DOHH2 (cell line): ENCODE data around the gene PRRC1.

ENCODE experiments used
- H3F3A ChIP-seq: fragments of 200-600 bp; sonication (generic), shearing (Covaris generic); 2 replicates; pipeline ENCODE4 v1.6.0; 2016; ENCODE audit warnings: antibody characterized with exemption, mild to moderate bottlenecking; ENCODE audit not compliant: control insufficient read depth, insufficient read depth
- H3K27ac ChIP-seq: fragments of 200-600 bp; sonication (generic); 2 replicates; pipeline ENCODE4 v1.5.1; 2014; ENCODE audit warnings: low read depth, mild to moderate bottlenecking, low read length, moderate library complexity
- H3K27me3 ChIP-seq: fragments of 200-600 bp; sonication (generic); 2 replicates; pipeline ENCODE4 v1.6.1; 2014; ENCODE audit warnings: mild to moderate bottlenecking, low read length, mixed read lengths; ENCODE audit not compliant: control insufficient read depth
- H3K36me3 ChIP-seq: fragments of 200-600 bp; sonication (generic); 2 replicates; pipeline ENCODE4 v1.6.1; 2014; ENCODE audit warnings: mild to moderate bottlenecking, low read length, moderate library complexity, mixed read lengths; ENCODE audit not compliant: control insufficient read depth
- H3K4me1 ChIP-seq: fragments of 200-600 bp; sonication (generic); 2 replicates; pipeline ENCODE4 v1.6.1; 2014; ENCODE audit warnings: mild to moderate bottlenecking, low read length, mixed read lengths; ENCODE audit not compliant: control insufficient read depth
- H3K4me2 ChIP-seq: fragments of 200-600 bp; sonication (generic); 2 replicates; pipeline ENCODE4 v1.6.0; 2014; ENCODE audit warnings: mild to moderate bottlenecking, low read length, moderate library complexity
- H3K4me3 ChIP-seq: fragments of 200-600 bp; sonication (generic); 2 replicates; pipeline ENCODE4 v1.5.1; 2014; ENCODE audit warnings: mild to moderate bottlenecking, low read length, mixed read lengths
- H3K79me2 ChIP-seq: fragments of 200-600 bp; sonication (generic); 2 replicates; pipeline ENCODE4 v1.6.1; 2014; ENCODE audit warnings: mild to moderate bottlenecking, low read length, mixed read lengths; ENCODE audit not compliant: control insufficient read depth
- H3K9me2 ChIP-seq: fragments of 200-600 bp; sonication (generic); replicated peaks from 2 replicates; pipeline ENCODE4 v1.6.1; 2014; ENCODE audit warnings: mild to moderate bottlenecking, low read length, mixed read lengths; ENCODE audit not compliant: control insufficient read depth
- H3K9me3 ChIP-seq: fragments of 200-600 bp; sonication (generic); 2 replicates; pipeline ENCODE4 v1.6.1; 2014; ENCODE audit warnings: antibody characterized with exemption, low read length, mixed read lengths; ENCODE audit not compliant: control insufficient read depth, insufficient read depth
- H4K20me1 ChIP-seq: fragments of 200-600 bp; sonication (generic); 2 replicates; pipeline ENCODE4 v1.6.0; 2014; ENCODE audit warnings: low read depth, mild to moderate bottlenecking, antibody characterized with exemption, low read length, moderate library complexity; ENCODE audit not compliant: control insufficient read depth, insufficient read depth
- EZH2phosphoT487 ChIP-seq: fragments of 200-600 bp; sonication (generic); IDR thresholded peaks from 2 replicates; pipeline ENCODE4 v1.6.1; 2017; ENCODE audit warnings: borderline replicate concordance, mild to moderate bottlenecking, antibody characterized with exemption, low read length, moderate library complexity, mixed read lengths
- TF ChIP-seq, protein P1 (sequence below): fragments of 200-600 bp; sonication (generic); IDR thresholded peaks from one replicate; pipeline ENCODE4 v1.5.1; 2014; ENCODE audit warnings: antibody characterized with exemption, mild to moderate bottlenecking, low read depth, low read length; ENCODE audit not compliant: poor library complexity, severe bottlenecking

The PRRC1 gene

GRCh38 chr5:127602896-127603844 is 85.7 kb downstream of the PRRC1 start:
- Histone ChIP-seq H3K27ac (no peak overlapping the region), H4K20me1 (no peaks in the 10 kb centered on the region), H3K79me2 (no peaks in the 10 kb centered on the region), H3K9me2 (no peaks in the 10 kb centered on the region), H3K9me3 (no peaks in the 10 kb centered on the region), H3K4me3 (no peak overlapping the region), H3K4me1 (no peaks in the 10 kb centered on the region), H3K27me3 (no peaks in the 10 kb centered on the region), H3F3A (no peaks in the 10 kb centered on the region), H3K4me2 (no peak overlapping the region), H3K36me3 (no peaks in the 10 kb centered on the region)
- TF ChIP-seq, protein P1, sequence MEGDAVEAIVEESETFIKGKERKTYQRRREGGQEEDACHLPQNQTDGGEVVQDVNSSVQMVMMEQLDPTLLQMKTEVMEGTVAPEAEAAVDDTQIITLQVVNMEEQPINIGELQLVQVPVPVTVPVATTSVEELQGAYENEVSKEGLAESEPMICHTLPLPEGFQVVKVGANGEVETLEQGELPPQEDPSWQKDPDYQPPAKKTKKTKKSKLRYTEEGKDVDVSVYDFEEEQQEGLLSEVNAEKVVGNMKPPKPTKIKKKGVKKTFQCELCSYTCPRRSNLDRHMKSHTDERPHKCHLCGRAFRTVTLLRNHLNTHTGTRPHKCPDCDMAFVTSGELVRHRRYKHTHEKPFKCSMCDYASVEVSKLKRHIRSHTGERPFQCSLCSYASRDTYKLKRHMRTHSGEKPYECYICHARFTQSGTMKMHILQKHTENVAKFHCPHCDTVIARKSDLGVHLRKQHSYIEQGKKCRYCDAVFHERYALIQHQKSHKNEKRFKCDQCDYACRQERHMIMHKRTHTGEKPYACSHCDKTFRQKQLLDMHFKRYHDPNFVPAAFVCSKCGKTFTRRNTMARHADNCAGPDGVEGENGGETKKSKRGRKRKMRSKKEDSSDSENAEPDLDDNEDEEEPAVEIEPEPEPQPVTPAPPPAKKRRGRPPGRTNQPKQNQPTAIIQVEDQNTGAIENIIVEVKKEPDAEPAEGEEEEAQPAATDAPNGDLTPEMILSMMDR: no peak
- no peak for TF ChIP-seq EZH2phosphoT487
